Inferior parietal cortex (tissue), 1 donor: ENCODE results near the gene MYH1.
"Not testable (repeated sequence)": the region's sequence is repeated elsewhere in the genome, so short reads cannot be mapped to it uniquely, and the experiment has no call there.

Experiments used
- DNase-seq: peaks from one replicate; pipeline ENCODE4 v3.0.0-alpha.2; 2016; ENCODE audit errors: extremely low spot score

Gene MYH1

DNA sequence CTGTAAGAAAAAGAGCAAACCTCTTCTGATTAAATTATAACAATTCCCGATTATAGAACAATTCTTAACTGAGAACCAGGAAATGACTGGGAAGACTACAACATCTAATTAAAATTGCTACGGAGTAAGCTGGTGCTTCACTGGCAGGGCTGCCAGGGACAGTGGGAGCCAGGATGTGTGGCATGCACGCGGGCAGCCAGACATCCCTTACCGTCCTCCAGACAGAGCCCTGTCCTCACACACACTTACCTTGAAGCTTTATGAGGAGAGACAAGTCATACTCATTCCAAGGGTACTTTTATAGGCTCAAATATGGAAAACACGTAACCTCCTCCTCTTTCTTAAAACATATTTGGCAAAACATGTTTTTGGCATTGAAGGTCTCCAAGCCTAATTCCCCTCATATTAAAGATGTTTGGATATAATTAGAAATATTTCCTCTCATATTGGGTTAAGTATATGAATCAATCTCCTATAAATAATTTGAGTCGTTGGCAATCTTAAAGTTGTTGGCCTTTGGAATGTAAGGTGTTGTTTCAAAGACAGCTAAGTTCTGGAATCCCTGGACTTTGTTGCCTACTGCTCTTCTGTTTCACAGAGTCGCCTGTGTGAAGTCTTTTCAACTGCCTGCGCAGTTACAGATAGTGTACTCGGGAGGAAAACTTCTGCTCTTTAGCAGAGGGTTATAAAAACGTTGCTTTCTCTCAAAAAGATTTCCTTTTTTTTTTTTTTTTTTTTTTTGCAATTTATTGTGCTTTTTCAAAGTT lies at the start of gene MYH1:
MYH1 (minus strand) TSS at position 272 of the 767 bp plus-strand sequence. CDS start 1,900 bp downstream, outside the sequence.
- DNase-seq: no peak

DNA sequence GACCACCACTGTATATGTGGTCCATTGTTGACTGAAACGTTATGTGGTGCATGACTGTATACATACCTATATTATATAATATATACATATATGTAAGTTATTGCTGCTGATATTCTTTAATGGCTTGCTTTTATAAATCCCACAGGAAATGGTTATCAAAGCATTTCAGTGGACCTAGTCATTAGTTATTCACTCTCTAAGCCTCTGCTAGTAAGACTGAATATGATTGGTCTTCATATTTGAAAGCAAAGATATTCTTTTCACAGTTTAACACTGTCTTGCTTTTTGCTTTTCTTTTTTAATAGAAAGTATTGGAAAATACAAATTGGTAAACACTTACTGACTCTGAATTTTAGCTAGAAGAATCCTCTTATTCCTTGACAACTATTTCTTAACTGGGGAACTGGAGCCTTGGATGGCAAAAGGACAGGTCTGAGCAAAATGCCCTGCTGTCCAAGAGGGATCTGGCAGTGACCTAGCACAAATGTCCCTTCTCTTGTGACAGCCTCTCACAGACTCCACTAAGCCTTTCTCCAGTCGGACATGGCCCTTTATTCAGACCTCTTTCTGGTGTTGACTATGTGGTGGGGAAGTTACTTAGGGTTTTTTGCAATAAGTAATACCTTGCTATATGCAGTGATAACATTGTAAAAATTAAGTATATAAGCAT lies 45.8 kb upstream of the MYH1 start:
- DNase-seq: no peak

DNA sequence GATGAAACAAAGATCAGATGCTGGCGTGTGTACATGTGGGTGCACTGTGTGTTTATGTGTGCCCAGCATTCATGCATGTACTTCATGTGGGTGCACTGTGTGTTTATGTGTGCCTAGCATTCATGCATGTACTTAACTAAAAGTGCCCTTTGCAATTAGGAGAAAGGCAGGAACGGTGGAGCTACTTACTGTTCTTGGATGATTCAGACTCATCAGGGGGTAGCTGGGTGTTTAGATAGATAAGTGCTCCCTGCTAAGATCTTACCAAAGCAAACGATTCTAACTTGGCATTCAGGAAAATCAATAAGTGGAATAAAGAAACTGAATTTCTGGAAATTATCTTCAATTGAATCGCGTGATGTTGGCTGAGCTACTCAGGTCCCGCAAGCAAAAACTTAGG lies 39.7 kb upstream of the MYH1 start:
- DNase-seq: no peak

DNA sequence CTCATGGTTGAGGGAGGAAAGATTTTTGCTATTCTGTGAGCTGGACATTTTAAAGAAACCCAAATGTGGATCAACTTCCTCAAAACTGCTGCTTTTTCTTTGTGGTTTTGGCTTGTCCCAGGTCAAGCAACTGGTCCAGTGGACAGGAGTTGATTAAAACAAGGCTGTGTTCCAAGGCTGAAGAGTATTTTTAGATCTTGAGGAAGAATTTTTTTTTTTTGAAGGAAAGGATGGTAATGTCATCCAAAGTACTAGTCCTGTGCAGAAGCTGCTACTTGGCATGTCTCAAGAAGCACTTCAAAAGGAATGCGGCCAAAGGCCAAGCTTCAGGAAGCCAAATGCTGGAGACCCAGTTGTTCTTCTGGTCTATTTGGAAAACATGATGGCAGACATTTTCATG lies 39.1 kb upstream of the MYH1 start:
- DNase-seq: no peak

DNA sequence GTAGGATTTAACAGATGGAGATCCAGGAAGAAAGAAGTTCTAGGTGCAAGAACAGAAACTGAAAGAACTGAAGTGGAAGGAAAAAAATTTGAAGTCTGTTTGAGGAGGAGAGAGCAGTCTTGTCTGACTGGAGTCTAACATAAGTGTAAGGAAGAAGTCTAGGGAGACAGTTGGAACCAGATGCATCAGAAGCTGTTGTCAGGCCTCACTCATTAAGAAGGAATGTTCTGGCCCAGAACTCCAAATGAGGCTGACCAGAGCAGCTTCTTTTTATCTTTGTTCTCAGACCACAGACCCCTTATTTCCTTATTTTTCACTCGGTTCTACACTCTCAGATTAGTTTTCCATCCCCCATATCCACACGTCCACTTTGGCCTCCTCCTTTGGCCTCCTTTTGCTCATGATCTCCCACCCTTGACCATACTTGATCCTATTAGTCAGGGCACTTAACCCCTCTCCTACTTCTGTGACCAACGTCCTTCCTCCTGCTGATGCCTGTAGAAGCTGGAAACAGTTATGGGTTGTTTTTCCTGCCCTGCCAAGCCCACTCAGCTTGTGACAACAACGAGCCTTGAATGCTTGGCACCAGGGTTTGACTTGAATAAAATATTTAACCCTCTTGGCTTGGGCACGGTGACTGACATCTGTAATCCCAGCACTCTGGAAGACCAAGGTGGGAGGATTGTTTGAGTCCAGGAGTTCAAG lies 38.1 kb upstream of the MYH1 start:
- DNase-seq: no peak

DNA sequence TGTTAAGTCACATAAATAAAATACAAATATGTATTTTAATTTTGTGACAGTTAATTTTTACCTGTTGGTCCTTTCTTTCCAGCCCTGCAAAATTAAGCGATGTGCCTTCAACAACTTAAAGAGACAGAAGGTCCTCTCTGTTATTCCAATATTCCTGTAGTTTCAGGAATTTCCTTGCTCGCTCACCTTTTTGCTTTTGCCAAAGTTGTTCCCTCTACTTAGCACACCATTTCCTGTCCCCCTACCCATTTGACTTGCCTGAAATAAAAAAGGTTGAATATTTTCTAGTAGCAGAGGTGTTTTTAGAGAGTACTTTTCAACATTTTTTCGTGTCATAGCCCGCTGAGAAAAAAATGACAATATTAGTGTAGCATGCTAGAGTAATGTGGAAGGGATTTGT lies 31.7 kb upstream of the MYH1 start:
- DNase-seq: no peak

DNA sequence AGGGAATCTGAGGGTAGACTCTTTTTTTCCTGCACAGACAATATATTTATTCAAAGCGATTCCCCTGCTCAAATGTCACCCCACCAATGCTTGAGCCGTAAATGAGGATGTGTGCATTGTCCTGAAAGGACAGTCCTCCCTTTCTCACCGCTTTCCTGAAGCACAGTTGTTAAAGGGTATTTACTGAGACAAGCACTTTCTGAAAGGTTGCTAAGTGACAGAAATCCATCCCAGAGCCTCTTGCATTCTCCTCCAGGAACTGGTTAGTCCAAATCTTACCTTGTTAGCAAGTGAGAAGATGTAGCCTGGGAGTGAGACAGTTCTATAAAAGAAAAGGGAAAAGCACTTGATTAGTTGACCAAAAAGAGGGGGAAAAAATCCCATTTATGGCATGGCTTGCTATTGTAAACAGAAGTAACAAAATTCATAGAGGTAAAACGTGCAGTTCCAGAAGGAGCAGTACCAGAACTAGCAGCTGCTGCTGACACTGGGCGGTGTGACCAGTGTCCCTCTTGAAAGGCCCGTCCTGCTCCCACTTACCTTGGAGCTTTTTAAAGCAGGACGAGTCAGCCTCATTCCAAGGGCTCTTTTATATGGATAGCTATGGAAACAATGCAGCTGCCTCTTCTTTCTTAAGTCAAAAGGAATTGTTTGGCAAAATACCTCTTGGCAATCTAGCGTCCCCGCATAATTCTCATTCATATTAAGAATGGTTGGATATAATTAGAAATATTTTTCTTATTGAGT lies 30.9 kb upstream of the MYH1 start, which contains the start of gene MYH2:
MYH2 (minus strand) TSS at position 563 of the 747 bp plus-strand sequence. CDS start 1,738 bp downstream, outside the sequence.
- DNase-seq: no peak

DNA sequence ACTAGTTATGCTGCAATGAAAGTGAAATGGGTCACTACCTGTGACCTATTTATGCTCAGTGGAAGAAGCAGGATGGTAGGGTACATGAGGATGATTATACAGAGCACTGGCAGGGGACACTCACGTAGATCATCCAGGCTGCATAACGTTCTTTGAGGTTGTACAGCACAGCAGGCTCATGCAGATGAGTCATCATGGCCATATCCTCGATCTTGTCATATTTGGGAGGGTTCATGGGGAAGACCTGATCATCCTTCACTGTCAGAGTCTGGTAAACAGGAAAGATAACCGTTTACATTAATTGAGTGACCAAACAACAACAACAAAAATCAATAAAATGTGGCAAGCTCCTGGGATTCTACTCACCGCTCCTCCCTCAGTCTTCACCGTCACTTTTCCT lies 29.0 kb upstream of the MYH1 start:
- DNase-seq: no peak

DNA sequence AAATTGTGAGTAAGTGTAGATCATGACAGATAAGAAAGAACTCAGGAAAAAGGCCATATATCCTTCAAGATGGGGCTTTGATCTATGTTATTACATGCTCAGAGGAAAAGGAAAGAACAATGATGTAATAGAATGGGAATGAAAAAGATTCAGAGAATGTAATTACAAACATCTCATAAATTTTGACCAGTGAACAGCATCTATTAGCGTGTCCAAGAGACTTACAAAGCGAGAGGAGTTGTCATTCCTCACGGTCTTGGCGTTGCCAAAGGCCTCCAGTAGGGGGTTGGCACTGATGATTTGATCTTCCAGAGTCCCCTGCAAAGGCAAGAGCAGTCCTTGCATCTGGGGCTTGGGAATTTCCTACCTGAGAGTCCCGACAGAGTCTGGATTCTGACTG lies 25.1 kb upstream of the MYH1 start:
- not testable (repeated sequence) for DNase-seq

DNA sequence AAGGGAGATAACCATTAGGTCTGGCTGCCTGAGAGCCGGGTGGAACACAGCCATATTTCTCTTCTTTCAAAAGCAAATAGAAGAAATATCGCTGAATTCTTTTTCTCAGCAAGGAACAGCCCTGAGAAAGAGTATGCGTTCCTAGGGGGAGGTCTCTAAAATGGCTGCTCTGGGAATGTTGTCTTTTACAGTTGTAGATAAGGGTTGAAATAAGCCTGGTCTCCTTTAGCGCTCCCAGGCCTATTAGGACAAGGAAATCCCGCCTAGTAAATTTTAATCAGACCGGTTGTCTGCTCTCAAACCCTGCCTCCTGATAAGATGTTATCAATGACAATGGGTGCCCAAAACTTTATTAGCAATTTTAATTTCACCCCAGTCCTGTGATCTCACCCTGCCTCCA lies 22.8 kb upstream of the MYH1 start:
- not testable (repeated sequence) for DNase-seq

DNA sequence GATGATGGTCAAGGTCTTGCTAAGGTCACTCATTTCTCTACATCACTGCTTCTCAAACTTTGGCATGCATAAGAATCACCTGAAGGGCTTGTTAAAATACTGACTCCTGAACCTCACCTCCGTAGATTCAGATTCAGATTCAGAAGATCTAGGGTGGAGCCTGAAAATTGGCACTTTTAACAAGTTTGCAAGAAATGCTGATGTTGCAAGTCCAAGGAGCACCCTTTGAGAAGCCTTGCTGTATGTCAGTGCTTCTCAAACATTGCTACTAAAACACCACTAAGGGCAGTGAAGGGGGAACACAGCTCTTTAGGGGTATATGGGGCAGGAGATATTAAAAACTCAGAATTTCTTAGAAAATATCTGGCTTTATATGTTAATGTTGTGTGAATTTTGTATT lies 13.7 kb upstream of the MYH1 start:
- DNase-seq: no peak

DNA sequence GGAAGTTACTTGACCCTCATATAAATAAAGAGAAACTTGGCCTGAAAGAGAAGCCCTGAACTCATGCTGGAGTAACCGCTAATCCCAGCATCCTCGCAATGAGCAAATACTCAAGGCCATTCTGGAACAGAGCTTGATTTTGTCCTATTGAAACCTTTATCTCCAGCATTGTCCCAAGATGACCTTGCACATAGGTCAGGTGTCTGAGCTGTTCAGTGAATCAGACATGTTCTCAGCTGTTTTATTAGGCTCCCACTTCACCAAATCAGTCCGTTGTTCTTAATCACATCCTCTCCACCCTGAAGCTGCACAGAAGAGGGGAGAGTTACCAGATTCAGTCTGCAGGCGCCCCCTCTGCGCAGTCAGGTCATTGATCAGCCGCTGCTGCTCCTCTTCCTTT lies 9.1 kb upstream of the MYH1 start:
- no peak for DNase-seq

DNA sequence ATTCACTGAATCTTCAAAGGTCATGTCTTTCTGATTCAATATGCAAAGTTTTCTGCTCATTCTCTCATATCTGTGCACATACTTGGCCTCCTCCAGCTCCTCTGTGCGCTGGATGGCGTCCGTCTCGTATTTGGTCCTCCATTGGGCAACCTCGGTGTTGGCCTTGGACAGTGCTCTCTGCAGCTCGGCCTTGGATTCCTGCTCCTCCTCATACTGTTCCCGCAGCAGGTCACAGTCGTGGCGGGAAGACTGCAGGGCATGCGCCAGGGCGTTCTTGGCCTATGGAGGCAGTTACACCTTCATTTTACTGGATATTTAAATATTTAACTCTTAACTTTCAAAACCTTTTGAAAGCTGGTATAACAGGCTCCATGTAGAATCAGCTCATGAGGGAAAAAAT lies 8.2 kb upstream of the MYH1 start:
- no peak for DNase-seq

DNA sequence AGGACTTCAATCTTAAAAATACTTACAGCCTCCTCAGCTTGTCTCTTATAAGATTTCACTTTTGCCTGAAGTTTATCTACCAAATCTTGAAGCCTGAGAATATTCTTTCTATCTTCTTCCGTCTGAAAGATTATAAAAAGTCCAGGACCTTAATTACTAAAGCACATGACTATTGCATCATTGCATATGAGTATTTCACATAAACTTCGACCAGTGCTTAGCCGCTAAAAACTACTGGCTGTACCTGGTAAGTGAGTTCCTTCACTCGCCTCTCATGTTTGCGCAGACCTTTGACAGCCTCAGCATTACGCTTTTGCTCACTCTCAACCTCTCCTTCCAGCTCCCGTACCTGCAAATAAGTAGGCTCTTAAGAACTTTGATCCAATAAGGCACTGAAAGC lies 4.7 kb upstream of the MYH1 start:
- DNase-seq: no peak

DNA sequence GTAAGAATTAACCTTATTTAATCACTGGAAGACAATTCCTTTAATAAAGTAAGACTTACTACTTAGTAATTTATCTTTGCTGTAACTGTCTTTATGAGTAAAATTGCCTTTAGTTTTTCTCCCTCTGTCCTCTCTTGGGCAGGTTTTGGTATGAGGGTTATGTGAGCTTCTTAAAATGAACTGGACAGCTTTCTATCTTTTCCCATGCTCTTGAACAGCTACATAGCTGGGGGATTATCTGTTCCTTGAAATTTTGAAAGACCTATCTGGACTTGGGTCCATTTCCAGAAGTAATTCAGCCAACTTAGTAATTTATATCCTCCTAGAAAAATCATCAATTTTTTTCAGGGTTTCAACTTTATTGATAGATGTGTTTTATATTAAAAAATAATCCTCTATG lies 3.6 kb upstream of the MYH1 start:
- no peak for DNase-seq

DNA sequence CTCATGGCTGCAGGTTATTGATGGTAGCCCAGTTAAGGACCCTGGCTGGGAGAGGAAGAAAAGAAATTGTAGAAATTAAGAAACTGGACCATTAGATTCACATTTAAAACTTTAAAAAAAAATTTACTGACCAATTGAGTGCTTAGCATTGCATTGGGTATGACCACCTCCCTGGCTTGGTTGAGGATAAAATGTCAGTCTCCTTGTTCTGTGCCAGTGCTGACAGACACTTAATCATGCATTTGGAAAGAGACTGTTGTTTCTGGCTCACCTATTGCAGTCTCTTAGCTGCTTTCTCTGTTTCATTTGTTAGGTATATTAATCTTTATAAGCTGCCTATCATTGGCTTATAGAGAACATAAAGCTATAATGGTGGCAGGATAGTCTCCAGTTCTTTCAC lies 1.7 kb downstream of the MYH1 start:
- no peak for DNase-seq

DNA sequence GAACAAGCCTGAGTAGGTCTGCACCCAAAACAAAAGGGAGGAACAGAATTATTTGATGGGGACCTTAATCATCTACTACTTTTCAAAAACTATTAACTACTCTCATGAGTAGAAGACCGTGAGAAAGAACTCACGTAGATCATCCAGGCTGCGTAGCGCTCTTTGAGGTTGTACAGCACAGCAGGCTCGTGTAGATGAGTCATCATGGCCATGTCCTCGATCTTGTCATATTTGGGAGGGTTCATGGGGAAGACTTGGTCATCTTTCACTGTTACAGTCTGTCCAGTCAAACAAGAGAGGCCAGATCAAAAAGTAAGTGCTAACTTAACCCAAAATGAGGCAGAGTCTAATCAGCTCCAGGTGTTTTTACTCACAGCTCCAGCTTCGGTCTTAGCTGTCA lies 2.3 kb downstream of the MYH1 start:
- DNase-seq: no peak

DNA sequence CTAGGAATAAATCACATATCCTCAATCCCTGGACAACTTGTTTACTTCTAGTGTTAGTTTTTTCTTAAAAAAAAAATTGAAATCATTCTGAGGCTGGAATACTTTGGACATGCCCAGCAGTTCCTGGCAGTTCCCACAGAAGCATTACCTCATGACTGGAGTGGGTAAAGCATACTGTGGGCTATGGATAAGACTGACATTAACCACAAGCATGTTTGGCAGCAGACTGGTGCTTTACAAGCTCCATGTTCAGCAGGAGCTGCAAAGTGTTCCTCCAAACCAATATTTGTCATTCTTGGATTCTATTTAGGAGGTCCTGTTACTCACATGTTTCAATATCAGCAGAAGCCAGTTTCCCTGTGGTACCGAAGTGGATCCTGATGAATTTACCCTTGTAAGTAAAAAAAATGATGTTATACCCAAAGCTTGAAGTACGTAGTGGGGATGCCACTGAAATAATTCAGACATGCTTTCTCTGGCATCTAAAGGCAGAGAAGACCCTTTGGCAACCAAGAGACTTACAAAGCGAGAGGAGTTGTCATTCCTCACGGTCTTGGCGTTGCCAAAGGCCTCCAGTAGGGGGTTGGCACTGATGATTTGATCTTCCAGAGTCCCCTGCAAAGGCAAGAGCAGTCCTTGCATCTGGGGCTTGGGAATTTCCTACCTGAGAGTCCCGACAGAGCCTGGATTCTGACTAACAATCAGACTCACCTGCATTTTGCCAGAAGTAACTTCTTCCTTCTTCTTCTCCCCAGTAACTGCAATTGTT lies 4.9 kb downstream of the MYH1 start:
- no peak for DNase-seq

DNA sequence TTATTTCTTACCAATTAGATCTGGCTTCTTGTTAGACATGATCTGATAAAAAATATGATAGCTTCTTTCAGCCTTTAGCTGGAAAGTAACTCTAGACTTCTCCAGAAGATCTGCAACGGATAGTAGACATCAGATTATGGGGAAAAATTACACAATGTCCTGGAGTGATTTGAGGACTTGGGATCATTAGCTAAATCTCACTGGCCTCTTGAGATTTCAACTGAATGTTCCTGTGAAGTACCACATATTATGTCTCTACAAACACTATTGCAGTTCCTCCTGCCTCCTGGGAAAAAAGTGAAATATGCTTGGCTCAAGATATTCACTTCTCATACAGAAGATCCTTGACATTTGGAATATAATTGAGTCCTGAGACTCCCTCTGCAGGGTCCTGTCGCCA lies 5.5 kb downstream of the MYH1 start:
- no peak for DNase-seq

DNA sequence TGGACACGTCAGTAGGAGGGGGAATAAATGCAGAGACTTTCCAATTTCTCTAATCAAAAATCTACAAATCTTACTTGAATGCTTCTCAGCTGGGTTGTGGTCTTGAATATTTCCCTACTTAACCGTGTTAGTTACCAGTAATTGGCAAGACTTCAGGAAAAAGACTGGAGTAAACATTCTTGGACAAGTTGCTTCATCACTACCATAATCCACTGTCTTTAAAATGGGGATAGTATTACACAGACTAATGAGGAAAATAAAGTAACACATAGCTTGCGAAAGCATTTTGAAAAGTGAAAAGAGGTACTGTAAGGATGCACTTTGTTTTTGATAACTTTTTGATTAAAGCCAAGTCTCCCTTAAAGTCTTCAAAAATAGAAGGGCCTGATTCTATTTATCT lies 18.4 kb downstream of the MYH1 start:
- DNase-seq: no peak

DNA sequence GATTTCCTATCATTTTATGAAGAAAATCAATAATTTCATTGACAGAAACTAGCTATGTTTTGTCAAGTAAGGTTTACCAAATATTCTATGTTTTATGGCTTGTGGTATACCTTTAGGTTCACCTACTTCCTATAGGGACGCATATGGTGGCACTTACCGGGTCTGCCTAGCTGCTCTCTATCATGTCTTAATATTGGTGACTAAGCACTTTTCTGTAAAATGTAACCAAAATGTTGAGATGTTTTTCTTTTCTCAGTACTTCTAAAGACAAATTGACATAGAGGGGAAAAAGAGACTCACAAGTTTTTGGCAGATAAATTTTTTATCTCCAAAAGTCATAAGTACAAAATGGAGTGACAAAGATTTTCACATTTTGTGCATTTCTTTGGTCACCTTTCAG lies 26.3 kb downstream of the MYH1 start:
- DNase-seq: no peak
